ENCODE results near the gene ZEB2. TPM values are rescaled to one million over a fixed set of nuclear protein-coding genes. Genes with fewer than 3 reads are reported as not detected.

ZEB2 gene
- total RNA-seq, 1 donor from 2014 or later, result 329 TPM

DNA sequence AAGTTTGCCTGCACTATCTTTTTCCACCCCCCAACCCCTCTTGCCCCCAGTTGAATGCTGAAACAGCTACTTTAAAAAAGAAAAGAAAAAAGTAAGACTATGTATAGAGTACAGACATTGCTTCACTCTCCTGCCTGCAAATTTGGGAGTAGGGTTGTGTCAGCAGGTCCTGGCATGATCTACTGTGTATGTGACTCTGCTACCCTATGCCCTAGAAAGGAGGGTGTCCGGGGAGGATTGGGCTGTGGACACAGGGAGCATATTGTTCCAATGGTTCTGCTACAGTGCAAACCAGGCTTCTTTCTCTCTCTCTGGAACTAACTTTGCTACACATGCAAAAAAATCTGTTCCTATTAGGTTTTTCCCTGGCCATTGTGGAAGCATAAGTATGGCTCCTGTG, 9.9 kb upstream of the ZEB2 start:
- no peak for DNase-seq (ENCODE audit: low spot score)

DNA sequence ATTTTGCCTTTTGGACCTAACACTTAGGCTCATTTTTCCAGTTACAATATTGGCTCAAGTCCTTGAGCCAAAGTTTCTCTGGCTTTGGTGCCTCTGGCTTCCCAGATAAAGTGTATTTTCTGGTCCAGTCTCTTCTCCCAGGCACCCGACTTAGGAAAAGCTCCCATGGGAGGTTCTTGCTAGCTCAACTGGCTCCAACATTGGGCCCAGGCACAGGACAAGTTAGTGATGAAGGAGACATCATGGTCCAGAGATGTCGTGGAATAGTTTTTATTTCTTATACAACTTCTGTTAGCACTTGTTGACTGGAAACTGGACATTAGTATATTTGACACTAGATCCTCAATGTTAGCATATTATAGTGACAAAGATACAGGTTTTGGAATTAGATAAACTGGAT, 8.2 kb upstream of the ZEB2 start:
- no peak for DNase-seq (ENCODE audit: low spot score)

DNA sequence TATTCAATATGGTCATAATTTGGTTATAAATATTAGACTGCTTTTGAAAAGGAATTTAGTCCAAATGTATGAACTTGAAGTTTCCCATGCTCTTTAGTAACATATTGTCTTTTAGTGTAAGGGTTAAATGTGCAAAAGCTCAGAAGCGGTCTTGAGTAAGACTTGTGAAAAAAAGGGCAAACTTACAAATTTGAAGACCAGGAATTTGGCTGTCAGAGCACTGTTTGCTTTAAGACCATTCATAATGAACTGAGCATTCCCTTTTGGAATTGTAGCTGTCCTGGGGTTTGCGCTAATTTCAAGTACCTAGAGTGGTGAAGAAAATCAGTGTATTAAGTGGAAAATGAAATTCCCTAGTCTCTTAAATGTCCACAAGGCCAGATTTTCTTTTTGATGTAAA, 6.9 kb upstream of the ZEB2 start:
- DNase-seq (ENCODE audit: low spot score), result no peak

DNA sequence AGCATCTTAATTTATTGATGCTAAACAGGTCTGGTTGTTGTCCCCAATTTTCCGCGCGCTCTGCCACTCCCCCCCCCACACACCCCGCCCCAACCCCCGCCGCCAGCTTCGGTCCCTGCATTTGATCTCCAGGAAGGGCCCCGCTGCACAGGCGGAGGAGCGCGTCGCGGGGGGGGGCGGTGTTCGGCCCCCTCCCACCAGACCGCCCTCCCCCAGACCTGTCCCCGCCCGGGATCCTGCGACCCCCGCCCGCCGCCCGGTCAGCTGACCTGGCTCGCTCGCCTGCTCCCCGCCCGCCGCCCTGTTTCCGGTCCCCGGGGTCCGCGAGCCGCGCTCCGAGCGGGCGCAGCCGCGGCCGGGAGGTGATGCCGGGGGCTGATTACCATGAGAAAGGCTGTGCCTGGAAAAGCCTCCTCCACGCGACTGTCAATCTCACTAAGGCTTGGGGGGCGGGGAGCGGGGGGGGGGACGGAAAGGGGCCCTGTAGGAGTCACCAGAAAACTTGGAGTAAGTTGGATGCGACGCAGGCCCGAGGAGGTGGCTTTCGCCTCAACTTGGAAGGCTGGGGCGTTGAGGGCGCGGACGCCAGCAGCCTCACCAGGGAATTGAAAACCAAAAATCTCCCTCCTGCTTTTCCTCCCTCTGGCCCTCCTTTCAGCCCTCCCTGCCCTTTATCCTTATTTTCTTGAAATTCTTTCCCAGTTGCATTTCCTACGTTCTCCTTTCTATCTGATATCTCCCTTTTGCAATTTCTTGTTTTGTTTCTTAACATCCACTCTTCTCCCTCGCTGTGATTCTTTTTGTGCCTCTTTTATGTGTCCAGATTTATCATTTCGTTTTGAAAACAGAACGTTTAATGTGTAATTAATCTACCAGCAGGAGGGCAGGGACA, 4.4 kb upstream of the ZEB2 start:
- DNase-seq (ENCODE audit: low spot score), result no peak

DNA sequence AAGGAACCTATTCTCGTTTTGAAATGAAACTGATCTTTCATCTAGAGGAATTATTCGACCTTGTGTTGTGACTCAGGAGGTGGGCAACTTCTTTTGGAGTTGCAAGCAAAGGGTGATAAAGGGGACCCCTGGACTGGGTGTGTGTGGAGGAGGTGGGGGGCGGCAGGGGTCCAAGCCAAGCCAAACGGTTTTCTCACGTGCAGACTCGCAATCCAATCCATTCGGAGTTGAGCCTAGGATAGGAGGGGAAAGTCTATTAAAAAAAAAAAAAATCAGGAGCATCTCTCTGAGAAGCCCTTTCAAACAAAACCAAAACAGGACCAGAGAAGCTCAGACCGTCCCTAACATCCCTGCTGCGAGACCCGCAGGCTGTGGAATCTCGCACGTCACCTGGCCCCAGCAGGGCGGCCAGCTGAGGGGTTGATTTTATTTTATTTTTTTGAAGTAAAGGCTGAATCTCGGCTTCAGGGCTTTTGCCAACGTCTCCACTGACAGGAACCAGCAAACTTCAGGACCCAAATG, 3.7 kb upstream of the ZEB2 start:
- DNase-seq (ENCODE audit: low spot score), result no peak

DNA sequence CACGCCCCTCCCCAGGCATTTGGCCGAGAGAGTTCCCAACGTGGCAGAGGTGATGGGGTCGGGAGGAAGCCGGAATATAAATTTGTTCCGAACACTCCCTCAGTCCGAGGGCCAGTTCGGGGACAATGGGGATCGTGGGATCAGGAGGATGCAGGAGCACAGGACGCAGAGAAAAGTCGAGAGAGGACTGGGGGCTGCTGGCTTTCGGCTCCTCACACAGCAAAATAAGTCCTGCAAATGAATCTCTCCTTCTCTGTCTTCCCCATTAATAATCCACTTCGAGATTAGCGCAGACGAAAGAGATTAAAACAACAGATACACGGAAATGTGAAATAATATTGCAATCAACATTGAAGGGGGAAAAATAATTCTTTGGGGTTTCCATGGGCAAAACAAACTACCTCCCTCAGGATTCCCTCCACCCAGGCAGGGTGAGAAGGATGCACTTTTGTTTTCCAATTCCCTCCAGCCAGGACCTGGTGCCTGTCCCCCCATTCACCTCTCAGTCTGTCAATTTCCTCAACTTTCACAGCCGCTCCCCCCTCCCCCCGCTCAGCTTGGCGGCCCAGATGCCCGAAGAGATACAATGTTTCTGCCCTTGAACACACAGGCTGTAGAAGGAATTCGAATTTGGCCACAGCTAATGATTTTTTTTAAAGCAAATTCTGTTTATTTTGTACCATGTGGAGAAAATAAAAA, 3.1 kb upstream of the ZEB2 start:
- no peak for DNase-seq (ENCODE audit: low spot score)

DNA sequence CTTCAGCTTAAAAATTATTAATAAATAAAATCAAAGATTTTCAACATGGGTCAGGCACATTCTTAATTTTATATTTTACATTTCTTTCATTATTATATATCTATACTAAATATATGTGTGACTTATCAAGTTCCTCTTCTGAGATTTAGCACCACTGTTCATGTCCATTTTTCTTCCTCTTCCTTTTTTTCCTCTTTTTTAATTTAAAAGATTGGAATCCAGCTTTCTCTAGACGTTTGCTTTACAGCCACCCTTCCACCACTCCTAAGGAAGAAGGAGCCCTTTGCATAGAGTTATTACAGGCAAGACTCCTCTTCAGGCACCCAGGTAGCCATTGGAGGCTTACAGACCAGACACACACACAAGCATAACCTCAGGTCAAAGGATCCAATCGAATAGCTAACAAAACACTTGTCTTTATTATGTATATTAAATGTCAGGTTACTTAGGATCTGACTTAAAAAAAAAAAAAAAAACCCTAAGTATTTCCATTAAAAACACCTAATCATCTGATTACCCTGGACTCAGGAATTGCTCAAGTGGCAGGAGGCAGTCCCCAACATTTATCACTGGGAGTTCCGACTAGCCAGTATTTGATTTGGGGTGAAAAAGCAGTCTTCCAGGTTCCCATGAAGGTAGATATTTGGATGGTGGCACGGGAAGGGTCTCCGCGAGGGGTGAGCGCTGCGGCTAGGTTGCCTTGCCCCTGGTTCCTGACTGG, 2.4 kb upstream of the ZEB2 start:
- DNase-seq (ENCODE audit: low spot score), result no peak

DNA sequence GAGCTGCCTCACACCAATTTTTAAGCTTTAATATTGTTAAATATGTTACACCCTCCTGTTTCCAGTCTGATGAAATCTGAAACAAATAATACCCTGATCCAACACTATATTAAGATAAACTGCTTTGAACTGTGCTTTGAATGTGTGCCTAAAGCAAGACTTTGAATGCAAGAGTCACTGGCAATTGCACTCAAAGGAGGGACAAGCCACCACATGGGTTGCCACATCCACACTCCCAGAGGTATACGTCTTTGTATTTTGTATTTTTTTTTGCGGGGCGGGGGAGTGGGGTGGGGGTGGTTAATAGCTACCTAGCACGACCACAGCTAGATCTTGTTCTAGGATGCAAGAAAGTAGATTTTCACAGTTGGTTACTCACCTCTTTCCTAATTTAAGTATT, 1.8 kb upstream of the ZEB2 start:
- DNase-seq (ENCODE audit: low spot score), result no peak

DNA sequence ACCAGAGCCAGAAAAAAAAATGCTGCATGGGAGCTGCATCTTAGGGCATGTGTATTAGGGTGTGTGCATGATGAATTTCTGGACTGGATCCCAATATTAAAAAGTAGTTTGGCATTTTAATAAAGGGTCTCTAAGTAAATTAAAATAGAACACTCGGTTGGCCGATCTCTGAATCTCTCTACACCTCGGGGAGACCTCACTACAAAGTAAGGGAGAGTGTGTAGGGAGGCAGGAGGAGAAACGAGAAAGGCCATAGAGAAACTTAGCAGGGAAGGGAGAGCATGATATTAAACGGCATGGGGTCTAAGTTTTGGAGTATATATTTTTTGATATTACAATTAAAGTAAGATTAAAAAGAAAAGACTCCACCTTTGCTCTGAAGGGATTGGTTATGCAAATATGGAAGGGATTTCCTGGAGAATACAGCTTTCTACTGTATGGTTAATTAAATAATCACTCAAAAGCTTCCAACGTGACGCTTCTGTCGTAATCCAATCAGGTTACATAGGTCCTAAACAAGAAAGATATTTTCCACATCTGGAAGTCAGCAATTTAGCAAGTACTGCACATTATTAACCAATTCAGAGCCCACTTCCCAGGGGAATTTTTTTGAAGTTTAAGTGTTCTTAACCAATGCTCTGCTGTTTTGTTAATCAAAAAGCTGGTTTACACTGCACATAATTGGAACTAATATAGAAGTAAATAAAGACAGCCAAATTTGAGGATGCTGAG, 1.0 kb upstream of the ZEB2 start:
- DNase-seq (ENCODE audit: low spot score), result no peak

DNA sequence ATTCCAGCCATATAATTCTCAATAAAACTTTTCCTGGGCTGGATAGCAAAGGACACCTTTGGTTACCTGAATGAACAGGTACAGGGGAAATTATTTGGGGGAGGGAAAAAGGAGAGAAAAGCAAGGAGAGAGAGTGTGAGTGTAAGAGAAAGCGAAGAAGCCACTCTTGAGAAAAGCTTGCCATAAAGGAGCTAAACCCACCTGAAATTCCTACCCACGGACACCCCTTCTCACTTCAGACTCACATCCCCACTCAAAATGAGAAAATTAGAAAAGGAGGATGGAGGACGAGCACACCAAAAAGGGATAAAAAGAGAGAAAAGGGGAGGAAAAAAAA, 354 bp downstream of the ZEB2 start:
- DNase-seq (ENCODE audit: low spot score), result no peak

DNA sequence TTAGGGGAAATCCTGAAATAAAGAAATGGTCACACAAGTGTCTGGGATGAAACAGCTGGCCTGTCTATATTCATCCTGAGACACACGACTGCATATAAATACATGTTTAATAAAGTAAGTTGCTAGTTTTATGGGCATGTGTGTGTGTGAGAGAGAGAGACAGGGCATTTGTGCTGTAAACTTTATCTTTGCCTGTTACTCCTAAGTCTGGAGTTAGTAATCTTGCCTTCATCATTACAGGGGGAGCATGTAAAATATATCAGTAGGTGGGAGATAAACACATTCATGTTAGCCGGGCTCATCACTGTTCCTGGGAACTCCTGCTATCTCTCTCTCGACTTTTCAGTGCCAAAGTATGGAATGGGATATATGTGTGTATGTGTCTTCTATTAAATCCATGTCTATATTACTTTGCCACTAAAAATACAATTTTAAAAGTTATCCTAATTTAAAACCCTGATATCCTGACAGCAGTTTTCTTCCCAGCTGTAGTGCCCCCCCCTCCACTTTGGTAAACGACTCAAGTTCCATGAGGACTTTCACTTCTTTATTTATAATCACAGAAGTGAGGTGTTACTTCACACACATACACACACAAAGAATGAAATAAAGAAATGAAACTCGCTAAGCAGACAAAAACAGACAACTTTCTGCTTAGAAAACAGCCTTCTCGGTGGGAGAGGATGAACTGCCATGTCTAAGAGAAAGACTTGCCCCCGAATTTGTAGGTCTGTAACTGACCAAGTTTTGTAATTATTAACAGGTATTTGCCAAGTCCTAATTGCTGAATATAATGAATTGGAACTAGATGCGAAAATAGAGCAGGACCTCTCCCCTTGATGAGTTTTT, 947 bp downstream of the ZEB2 start:
- DNase-seq (ENCODE audit: low spot score), result no peak

DNA sequence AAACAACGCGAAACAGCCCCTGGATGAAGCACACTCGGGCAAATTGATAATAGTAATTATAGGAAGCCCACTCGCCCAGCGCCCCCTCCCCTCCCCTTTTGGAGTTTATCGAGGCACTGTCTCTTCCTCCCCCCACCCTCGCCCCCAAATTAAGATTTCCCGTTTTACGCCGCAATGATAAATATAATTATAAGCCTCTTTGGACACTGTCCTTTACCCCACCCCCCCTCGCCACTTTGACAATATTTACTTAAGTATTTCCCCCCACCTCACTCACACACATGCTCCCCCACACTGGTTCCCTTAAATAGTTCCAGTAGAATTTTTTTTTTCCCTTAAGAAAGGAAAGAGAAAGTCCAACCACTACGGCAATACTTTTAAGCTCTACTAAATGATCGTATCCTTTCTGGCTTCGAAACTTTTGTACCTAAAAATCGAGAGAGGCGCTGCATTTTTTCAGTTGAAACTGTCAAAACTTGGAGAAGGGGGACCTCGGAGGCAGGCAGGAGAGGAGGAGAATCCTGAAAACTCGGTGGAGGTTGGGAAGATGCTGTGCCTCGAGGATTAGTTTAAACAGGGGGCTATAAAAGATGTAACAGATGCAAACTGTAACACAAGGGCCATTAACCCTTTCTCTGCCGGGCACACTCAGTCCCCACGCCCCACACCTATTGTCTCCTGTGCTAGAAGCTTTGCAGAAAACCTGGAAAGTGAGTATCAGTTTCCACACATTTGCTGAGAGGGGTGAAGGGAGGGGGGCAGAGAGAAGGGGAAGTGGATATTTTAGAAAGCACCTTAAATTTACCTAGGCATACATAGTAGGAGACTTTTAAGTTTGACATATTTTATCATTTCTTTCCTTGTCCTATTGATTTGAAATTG, 1.8 kb downstream of the ZEB2 start:
- DNase-seq (ENCODE audit: low spot score), result no peak

DNA sequence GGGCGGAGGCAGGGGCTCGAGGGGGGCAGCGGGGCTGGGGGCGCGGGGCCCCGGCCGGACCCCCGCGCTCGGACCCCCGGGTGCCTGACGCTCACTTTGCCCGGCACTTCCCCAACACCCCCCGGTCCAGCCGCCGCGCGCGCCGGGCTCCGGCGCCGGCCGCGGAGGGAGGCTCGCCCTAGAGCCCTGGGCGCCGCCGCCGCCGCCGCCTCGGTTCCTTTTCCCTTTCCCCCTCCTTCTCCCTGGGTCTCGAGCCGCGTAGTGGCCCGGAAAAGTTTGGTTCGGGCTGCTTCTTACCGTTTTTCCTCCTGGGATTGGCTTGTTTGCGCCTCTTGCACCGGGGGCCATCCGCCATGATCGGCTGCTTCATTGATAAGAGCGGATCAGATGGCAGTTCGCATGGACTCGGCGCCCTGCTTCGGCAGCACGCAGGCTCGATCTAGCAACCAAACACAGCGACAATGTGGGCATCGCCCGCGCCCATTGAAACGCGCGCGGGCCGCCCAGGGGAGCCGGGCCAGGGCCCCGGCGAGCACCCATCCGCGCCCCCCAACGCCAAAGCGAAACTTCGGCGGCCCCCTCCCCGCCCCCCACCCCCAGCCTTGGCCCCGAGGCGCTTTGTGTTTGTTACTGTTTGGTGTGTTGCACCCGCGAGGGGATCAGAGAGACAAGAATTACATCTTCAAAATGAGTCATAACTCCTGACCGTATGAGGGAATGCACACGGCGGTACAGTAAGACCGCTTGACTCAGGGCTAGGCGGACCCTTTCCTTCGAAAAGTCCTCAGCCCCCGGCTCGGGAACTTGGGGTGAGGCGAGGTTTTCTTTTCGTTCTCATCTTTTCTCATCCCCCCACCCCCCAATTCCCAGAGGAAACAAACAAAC, 2.7 kb downstream of the ZEB2 start:
- DNase-seq (ENCODE audit: low spot score), result no peak

DNA sequence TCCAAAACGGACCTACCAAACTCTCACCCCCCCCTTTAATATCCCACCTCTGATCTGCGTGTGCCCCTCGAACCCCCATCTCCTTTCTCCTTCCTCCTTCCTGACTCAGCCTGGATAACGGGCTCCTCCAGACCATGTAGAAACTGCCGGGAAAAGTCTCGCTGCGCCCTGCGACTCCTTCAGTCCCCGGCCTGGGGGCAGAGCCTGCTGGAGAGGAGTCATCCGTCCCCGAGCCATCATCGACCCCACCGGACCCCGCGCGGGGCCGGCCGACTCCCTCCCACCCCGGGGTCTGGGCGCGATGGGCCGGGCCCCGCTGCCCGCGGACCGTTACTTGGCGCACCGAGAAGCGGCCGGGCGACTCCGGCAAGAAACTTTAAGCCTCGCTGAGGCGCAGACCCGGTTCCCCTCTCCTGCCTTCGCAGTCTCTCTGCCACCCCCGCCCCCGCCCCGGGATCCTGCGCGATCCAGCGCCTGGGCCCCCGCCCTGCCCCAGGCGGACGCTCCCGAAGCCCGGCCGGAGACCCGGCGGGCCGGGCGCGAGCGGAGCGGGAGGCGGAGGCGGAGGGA, 3.4 kb downstream of the ZEB2 start:
- no peak for DNase-seq (ENCODE audit: low spot score)

DNA sequence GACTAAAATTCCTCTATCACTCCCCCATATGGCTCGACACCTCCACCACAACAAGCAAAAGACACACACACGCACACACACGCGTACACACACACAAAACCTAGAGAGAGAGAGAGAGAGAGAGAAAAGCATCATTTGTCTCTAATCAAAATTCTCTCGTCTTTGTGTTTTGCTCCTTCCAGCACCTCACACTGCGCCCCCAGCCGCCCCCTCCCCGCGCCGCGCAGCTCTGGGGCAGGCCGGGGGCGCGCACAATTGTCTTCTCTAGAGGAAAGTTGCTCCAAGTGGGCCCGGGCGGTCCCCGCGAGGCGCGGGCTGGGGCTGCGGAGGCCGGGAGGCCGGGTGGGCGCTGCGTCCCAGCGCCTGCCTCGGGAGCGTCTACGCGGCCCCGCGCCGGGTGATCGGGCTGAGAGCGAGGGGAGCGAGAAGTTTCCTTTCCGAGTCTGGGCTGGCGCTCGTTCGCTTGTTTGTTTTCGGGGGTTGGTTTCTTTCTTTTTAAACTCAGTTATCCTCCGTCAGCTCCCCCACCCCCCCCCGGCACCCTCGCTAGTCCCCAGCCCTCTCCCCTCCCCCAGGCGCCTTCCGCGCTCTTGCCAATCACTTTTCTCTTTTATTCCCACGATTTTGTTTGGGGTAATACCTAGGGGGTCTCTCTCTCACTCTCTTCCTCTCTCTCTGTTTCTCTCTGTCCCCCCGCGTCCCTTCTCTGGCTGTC, 4.1 kb downstream of the ZEB2 start:
- DNase-seq (ENCODE audit: low spot score), result no peak

DNA sequence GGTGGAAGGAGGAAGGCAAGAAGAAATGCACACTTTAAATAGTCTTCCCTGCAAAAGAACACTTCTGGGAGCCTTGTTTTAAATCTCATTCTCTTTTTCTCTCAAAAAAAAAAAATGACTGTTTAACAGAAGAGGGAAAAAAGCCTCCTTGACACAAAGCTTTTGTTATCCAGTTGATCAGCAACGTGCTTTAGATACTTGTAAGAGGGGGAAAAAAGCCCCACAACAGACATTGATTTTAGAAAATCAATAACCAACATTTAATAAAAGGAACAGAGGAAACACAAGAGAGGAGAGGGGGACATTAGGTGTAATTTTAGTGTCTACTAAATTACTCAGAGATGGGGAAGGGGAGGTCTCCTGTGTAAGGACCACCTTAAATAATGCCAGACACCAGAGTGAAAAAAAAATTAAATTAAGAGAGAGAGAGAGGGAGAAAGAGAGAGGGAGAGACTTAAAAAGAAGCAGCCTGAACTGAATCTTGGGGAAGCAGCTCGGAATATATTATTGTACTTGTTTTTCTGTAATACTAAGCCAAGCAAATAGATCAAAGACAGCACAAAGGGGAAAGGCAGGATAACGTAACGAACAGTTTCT, 4.7 kb downstream of the ZEB2 start:
- no peak for DNase-seq (ENCODE audit: low spot score)

DNA sequence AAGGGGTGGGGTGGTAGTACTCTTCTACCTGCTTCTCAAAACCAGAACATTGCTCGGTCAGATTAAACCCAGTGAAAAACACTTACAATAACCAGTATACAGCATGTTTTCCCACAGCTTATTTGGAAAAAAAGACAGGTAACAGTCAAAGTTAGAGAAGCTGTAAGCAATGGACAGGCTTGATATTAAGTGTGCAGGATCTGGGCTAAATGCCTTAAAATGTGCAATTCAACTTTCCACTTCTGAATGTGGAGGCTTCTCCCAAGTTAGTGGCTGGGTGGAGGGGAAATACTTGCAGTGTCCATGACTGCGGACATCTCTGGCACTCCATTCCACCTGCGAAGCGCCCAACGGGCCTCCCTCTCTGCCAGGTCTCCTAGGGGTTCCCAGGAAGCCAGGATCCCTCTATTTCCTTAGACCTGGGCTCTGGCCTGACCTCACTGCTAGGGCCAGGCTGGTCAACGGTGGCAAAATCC, 5.3 kb downstream of the ZEB2 start:
- DNase-seq (ENCODE audit: low spot score), result no peak

Measured in mesenteric fat pad (tissue), 1 donor.